BJ (cell line): ENCODE measurements around the gene DRD3. TPM values are rescaled to one million over a fixed set of nuclear protein-coding genes. Genes with fewer than 3 reads are reported as not detected.

ENCODE experiments used
- CTCF ChIA-PET: fragments of 350-600 bp; formaldehyde crosslinking; extraction: SDS; loops from one replicate; lab custom pipeline; 2021; ENCODE audit warnings: antibody characterized with exemption, inconsistent platforms; lab: Yijun Ruan, JAX
- POLR2A ChIA-PET: fragments of 300-600 bp; sonication (Branson Sonifier 250); formaldehyde crosslinking; extraction: SDS; loops from one replicate; lab custom pipeline; 2021; ENCODE audit warnings: antibody characterized with exemption; lab: Charles Lee
- DNase-seq: peaks from one replicate; pipeline ENCODE4 v3.0.0-alpha.2; 2011; ENCODE audit warnings: low read depth
- H3K27me3 ChIP-seq: 2 replicates; pipeline ENCODE4 v1.6.0; 2011; ENCODE audit warnings: low read length; ENCODE audit not compliant: control insufficient read depth, insufficient read depth
- H3K36me3 ChIP-seq: 2 replicates; pipeline ENCODE4 v1.5.1; 2011; ENCODE audit warnings: low read length; ENCODE audit not compliant: control insufficient read depth, insufficient read depth
- H3K4me3 ChIP-seq: 2 replicates; pipeline ENCODE4 v1.5.1; 2011; ENCODE audit warnings: low read depth, mild to moderate bottlenecking, control low read depth, low read length
- CTCF ChIP-seq: IDR thresholded peaks from 2 replicates; pipeline ENCODE4 v1.5.1; 2011; ENCODE audit warnings: low read depth, mild to moderate bottlenecking, control low read depth, inconsistent platforms, low read length, moderate library complexity; ENCODE audit not compliant: insufficient read depth
- polyA plus RNA-seq: library from polyadenylated mRNA; depleted of rRNA; stranded (reverse); fragments of >200 nt; gene quantifications from 2 replicates; pipeline ENCODE4 v1.2.3, GENCODE V29; 2011

Gene DRD3
- polyA plus RNA-seq, 1 experiment: not detected

GRCh38 chr3:114216186-114216970 lies 37.5 kb upstream of the DRD3 start:
- no peak overlapping the region for H3K4me3 ChIP-seq
- ChIA-PET POLR2A (no interaction called here), CTCF (no interaction called here)
- no peaks in the 10 kb centered on the region for H3K36me3 ChIP-seq
- no peak for DNase-seq
- no peak for TF ChIP-seq CTCF
- no peaks in the 10 kb centered on the region; the same call in none of the 2 replicates for H3K27me3 ChIP-seq

- no peak for DNase-seq
- no peak for TF ChIP-seq CTCF
- peak overlapping the region; percentile 12 for H3K4me3 ChIP-seq
- H3K27me3 ChIP-seq: no peaks in the 10 kb centered on the region; the same call in none of the 2 replicates
- CTCF ChIA-PET: no interaction called here
- no peaks in the 10 kb centered on the region for H3K36me3 ChIP-seq
- POLR2A ChIA-PET: no interaction called here
Measured at GRCh38 chr3:114214542-114215341, 35.9 kb upstream of the DRD3 start.

GRCh38 chr3:114213627-114214541 lies 35.0 kb upstream of the DRD3 start:
- ChIA-PET POLR2A (no interaction called here), CTCF (no interaction called here)
- DNase-seq: peak; percentile 51
- Histone ChIP-seq H3K27me3 (no peaks in the 10 kb centered on the region; the same call in 1 of the 2 replicates), H3K36me3 (no peaks in the 10 kb centered on the region), H3K4me3 (peak overlapping the region; percentile 12)
- TF ChIP-seq CTCF: peak; percentile 16; the same call in 1 of the 2 replicates

GRCh38 chr3:114213292-114213626 lies 34.4 kb upstream of the DRD3 start:
- Histone ChIP-seq H3K27me3 (no peaks in the 10 kb centered on the region; the same call in 1 of the 2 replicates), H3K4me3 (no peak overlapping the region), H3K36me3 (no peaks in the 10 kb centered on the region)
- TF ChIP-seq CTCF: no peak
- POLR2A ChIA-PET: interaction anchor here (0.5 kb wide), 1 partner anchor 36 kb away, joined by 3 read pairs; no protein-coding TSS in a partner anchor
- no peak for DNase-seq
- CTCF ChIA-PET: no interaction called here
